Mesothelial cell of epicardium (in vitro differentiated cells): ENCODE measurements around the gene TTLL12. TPM values are rescaled to one million over a fixed set of nuclear protein-coding genes. Genes with fewer than 3 reads are reported as not detected.

Experiments used
- DNase-seq, 2 experiments: peaks; one replicate each; pipeline ENCODE4 v3.0.0; 2021; ENCODE audit warnings: low spot score in 2 of 2; ENCODE audit not compliant: unreplicated experiment in 2 of 2
- H3K27ac Mint-ChIP-seq: 2 replicates; pipeline ENCODE4 v1.8.0; 2021; ENCODE audit warnings: mixed read lengths
- H3K27me3 Mint-ChIP-seq: 2 replicates; pipeline ENCODE4 v1.8.0; 2021; ENCODE audit warnings: low read depth, mixed read lengths
- H3K36me3 Mint-ChIP-seq: 2 replicates; pipeline ENCODE4 v1.8.0; 2021; ENCODE audit warnings: mixed read lengths
- H3K4me1 Mint-ChIP-seq: 2 replicates; pipeline ENCODE4 v1.8.0; 2021; ENCODE audit warnings: mixed read lengths
- H3K4me3 Mint-ChIP-seq: 2 replicates; pipeline ENCODE4 v1.8.0; 2021; ENCODE audit warnings: mild to moderate bottlenecking, moderate library complexity, mixed read lengths
- H3K9me3 Mint-ChIP-seq: 2 replicates; pipeline ENCODE4 v1.8.0; 2021; ENCODE audit warnings: mixed read lengths
- total RNA-seq: library from RNA; stranded (reverse); gene quantifications from 3 replicates; pipeline ENCODE4 v1.2.1, GENCODE V29; 2021
- TF ChIP-seq, protein P1 (sequence below): fragments of 200-600 bp; sonication (generic); IDR thresholded peaks from one replicate; pipeline ENCODE4 v1.5.0; 2021; ENCODE audit warnings: antibody characterized with exemption; ENCODE audit not compliant: unreplicated experiment

TTLL12 gene
- total RNA-seq, 1 donor from 2014 or later: 43.5 TPM

- Mint-ChIP-seq H3K27me3 (no peaks in the 10 kb centered on the region), H3K4me3 (no peak overlapping the region), H3K9me3 (no peaks in the 10 kb centered on the region), H3K27ac (no peak overlapping the region), H3K36me3 (peaks cover 27% of the 10 kb centered on the region), H3K4me1 (peaks cover 9% of the 10 kb centered on the region)
- TF ChIP-seq, protein P1, sequence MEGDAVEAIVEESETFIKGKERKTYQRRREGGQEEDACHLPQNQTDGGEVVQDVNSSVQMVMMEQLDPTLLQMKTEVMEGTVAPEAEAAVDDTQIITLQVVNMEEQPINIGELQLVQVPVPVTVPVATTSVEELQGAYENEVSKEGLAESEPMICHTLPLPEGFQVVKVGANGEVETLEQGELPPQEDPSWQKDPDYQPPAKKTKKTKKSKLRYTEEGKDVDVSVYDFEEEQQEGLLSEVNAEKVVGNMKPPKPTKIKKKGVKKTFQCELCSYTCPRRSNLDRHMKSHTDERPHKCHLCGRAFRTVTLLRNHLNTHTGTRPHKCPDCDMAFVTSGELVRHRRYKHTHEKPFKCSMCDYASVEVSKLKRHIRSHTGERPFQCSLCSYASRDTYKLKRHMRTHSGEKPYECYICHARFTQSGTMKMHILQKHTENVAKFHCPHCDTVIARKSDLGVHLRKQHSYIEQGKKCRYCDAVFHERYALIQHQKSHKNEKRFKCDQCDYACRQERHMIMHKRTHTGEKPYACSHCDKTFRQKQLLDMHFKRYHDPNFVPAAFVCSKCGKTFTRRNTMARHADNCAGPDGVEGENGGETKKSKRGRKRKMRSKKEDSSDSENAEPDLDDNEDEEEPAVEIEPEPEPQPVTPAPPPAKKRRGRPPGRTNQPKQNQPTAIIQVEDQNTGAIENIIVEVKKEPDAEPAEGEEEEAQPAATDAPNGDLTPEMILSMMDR: no peak
- no peak for DNase-seq
Observed at GRCh38 chr22:43180670-43181069, 6.3 kb downstream of the TTLL12 start.

- Mint-ChIP-seq H3K27ac (no peak overlapping the region), H3K36me3 (peaks cover 27% of the 10 kb centered on the region), H3K9me3 (no peaks in the 10 kb centered on the region), H3K27me3 (no peaks in the 10 kb centered on the region), H3K4me1 (peaks cover 4% of the 10 kb centered on the region), H3K4me3 (no peak overlapping the region)
- no peak for DNase-seq
- TF ChIP-seq, protein P1: no peak
Observed at GRCh38 chr22:43179911-43180195, 7.1 kb downstream of the TTLL12 start.

DNA sequence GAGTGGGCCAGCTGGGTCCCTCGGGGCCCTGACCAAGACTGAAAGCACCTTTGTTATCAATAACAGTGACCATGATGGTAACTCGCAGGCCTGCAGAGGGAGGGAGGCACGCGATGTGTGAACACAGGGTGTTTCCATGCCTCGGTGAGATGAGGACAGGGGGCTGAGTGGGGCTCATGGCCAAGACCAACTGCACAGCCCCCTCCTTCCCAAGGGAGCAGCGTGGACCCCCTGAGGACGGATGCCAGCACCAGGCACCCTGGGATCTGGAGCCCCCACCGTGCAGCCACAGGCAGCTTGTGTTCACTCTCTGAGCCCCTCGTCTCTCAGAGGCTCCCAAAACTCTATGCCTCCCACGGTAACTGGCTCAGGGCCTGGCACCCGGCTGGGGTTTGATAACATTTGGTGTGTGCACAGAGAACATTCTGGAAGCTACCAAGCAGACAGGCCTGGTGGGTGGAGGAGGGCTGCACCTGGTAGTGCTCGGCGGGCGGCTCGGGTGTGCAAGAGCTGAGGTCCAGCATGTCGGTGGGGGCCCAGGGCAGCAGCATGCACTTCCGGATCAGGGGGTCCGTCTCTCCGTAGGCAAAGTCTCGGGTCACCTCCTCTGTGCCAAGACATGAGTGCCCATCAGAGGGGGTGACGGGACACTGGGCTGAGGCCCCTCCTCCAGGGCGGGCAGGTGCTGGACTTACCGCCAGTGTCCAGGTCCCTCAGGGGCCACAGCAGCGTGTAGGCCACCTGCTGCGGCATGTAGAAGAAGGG lies 7.6 kb downstream of the TTLL12 start:
- TF ChIP-seq, protein P1: no peak
- no peak overlapping the region for H3K4me3 Mint-ChIP-seq
- H3K9me3 Mint-ChIP-seq: no peaks in the 10 kb centered on the region
- no peak overlapping the region for H3K27ac Mint-ChIP-seq
- H3K27me3 Mint-ChIP-seq: no peaks in the 10 kb centered on the region
- no peak for DNase-seq
- H3K4me1 Mint-ChIP-seq: peaks cover 2% of the 10 kb centered on the region
- peaks cover 27% of the 10 kb centered on the region for H3K36me3 Mint-ChIP-seq

DNA sequence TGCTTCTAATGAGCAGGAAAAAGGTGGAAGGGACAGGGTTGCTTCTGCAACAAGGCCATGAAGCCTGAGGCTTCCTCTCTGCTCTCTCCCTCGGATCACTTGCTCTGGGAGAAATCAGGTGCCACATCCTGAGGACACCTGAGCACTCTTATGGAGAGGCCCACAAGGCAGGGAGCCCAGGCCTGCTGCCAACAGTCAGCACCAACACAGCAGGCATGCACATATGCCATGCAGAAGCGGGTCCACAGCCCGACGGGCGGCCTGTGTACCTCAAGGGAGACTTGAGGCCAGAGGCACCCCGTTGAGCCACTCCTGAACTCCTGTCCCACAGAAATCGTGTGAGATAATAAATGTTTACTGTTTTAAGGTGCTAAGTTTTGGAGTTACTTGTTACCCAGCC lies 9.5 kb downstream of the TTLL12 start:
- TF ChIP-seq, protein P1: no peak
- DNase-seq: no peak
- Mint-ChIP-seq H3K27ac (no peak overlapping the region), H3K27me3 (no peaks in the 10 kb centered on the region), H3K4me3 (no peak overlapping the region), H3K4me1 (no peaks in the 10 kb centered on the region), H3K9me3 (no peaks in the 10 kb centered on the region), H3K36me3 (peaks cover 33% of the 10 kb centered on the region)

GRCh38 chr22:43176090-43176489 lies 10.8 kb downstream of the TTLL12 start:
- H3K36me3 Mint-ChIP-seq: peaks cover 30% of the 10 kb centered on the region
- no peak for DNase-seq
- H3K27me3 Mint-ChIP-seq: no peaks in the 10 kb centered on the region
- TF ChIP-seq, protein P1: no peak
- no peak overlapping the region for H3K4me3 Mint-ChIP-seq
- no peaks in the 10 kb centered on the region for H3K4me1 Mint-ChIP-seq
- no peak overlapping the region for H3K27ac Mint-ChIP-seq
- no peaks in the 10 kb centered on the region for H3K9me3 Mint-ChIP-seq
